Right lobe of liver (tissue), 6 donors: Measurements from ENCODE around the gene PKIB. TPM values are rescaled to one million over a fixed set of nuclear protein-coding genes. Genes with fewer than 3 reads are reported as not detected.

Experiments
- ATAC-seq, 4 donors: fragments of 200-7000 bp; cut with Tn5 transposase; one replicate each; pipeline ENCODE4 v1.9.1; 2020; ENCODE audit warnings: mild to moderate bottlenecking in 4 of 4, moderate library complexity in 4 of 4
- DNase-seq, 3 donors: peaks; one replicate each; pipeline ENCODE4 v3.0.0-alpha.2; 2020
- H3K27ac ChIP-seq, 3 donors: fragments of 200-600 bp; one replicate each; pipeline ENCODE4 v1.8.0; 2022
- H3K27me3 ChIP-seq, 2 donors: fragments of 200-600 bp; one replicate each; pipeline ENCODE4 v1.8.0; 2022
- H3K36me3 ChIP-seq, 4 donors: fragments of 200-600 bp; sonication (generic) in 1 of 4; one replicate each; pipeline versions ENCODE4 v1.5.1 to v1.8.0; 2017 to 2022; ENCODE audit warnings: control low read depth in 1 of 4
- H3K4me1 ChIP-seq, 4 donors: fragments of 200-600 bp; sonication (generic) in 1 of 4; one replicate each; pipeline versions ENCODE4 v1.5.1 to v1.8.0; 2017 to 2022; ENCODE audit warnings: control low read depth in 1 of 4
- H3K4me3 ChIP-seq, 3 donors: fragments of 200-600 bp; one replicate each; pipeline ENCODE4 v1.8.0; 2022
- H3K9me3 ChIP-seq, 4 donors: fragments of 200-600 bp; sonication (generic) in 1 of 4; one replicate each; pipeline versions ENCODE4 v1.5.1 to v1.8.0; 2017 to 2022; ENCODE audit warnings: control low read depth in 1 of 4
- CTCF ChIP-seq, 4 donors: fragments of 200-600 bp in 3 of 4; fragments of 450-650 bp in 1 of 4; IDR thresholded peaks; one replicate each; pipeline versions ENCODE4 v1.5.1 to v1.8.0; 2016 to 2022; ENCODE audit warnings: antibody characterized with exemption in 4 of 4, mild to moderate bottlenecking in 2 of 4
- POLR2A ChIP-seq: fragments of 450-650 bp; IDR thresholded peaks from one replicate; pipeline ENCODE4 v1.6.1; 2017; ENCODE audit warnings: antibody characterized with exemption, mild to moderate bottlenecking
- WGBS: methylation state at CpG from one replicate; pipeline ENCODE4 v1.1.6; 2018; ENCODE audit warnings: low coverage, low lambda C conversion rate; ENCODE audit not compliant: insufficient coverage; ENCODE audit errors: missing lambda C conversion rate; 5-methylcytosine and 5-hydroxymethylcytosine counted together
- intact Hi-C, 2 donors: fragments of 100-400 bp; cut with DNase I; formaldehyde crosslinking; loops; one replicate each; pipeline versions ENCODE4 v1.11.2 to v1.14.1; 2022
- total RNA-seq, 6 experiments: library from RNA; depleted of rRNA in 2 of 6; stranded (reverse); fragments of >200 nt in 2 of 6; fragmentation: NEBNext Ultra II Directional in 3 of 6; extraction: Animal tissue kit (Norgen Biotek cat#: 25700) in 3 of 6; gene quantifications; one replicate each; pipeline versions ENCODE4 v1.1.0 to v1.2.4, GENCODE V29; 2016 to 2023
- donor health status: DM: no; HTN: yes; CAD: no.
- donor health status: DM: no; HTN: no; CAD: no.
- donor health status: DM: no; HTN: no; CAD: no.
- donor health status: DM: no; HTN: yes; CAD: no.
- donor health status: DM: no; HTN: yes; CAD: no.

Gene PKIB
- total RNA-seq, 6 experiments from 2014 or later, result 2.4 to 12.1 (median 4.1) TPM

GRCh38 chr6:122692807-122693580 is 82.8 kb downstream of the PKIB start:
- ATAC-seq, result no peak
- Histone ChIP-seq H3K4me3 (no peak overlapping the region), H3K27me3 (no peaks in the 10 kb centered on the region), H3K36me3 (no peaks in the 10 kb centered on the region), H3K27ac (no peak overlapping the region), H3K9me3 (no peaks in the 10 kb centered on the region), H3K4me1 (no peaks in the 10 kb centered on the region)
- no peak for DNase-seq
- WGBS, result 63% methylated on average over 4 of the region's 4 CpGs
- intact Hi-C loops, result no loop called here
- TF ChIP-seq POLR2A (no peak), CTCF (IDR thresholded peaks at IDR 0.05) (no peak)

GRCh38 chr6:122694075-122694474 is 83.9 kb downstream of the PKIB start:
- intact Hi-C loops, result no loop called here
- H3K27ac ChIP-seq, result no peak overlapping the region
- no peak for DNase-seq
- TF ChIP-seq POLR2A, result no peak
- no peak for ATAC-seq
- no peaks in the 10 kb centered on the region for H3K36me3 ChIP-seq
- H3K4me3 ChIP-seq, result no peak overlapping the region
- H3K27me3 ChIP-seq, result no peaks in the 10 kb centered on the region
- no peaks in the 10 kb centered on the region for H3K4me1 ChIP-seq
- WGBS, result 64% methylated on average over 1 of the region's 1 CpG
- H3K9me3 ChIP-seq, result no peaks in the 10 kb centered on the region

DNA sequence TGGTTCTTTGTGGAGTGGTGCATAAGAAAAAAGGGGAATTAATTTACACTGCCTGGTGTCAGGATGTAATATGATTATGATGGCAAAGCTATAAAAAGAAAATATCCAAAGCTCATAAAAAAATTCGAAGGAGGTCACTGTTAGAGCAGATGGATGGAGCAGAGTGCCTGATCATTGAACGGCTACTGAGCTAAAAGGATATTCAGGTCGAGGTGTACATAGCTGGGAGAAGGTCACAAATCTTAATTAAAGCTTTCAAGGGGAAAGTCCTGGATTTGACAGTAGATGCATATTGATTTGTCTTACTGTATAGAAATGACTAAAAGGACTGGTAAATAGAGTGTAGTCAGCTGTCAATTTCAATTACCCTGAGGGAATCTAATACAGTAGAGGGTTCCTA is 84.4 kb downstream of the PKIB start:
- Histone ChIP-seq H3K27me3 (no peaks in the 10 kb centered on the region), H3K9me3 (no peaks in the 10 kb centered on the region), H3K4me1 (no peaks in the 10 kb centered on the region), H3K4me3 (no peak overlapping the region), H3K36me3 (no peaks in the 10 kb centered on the region), H3K27ac (no peak overlapping the region)
- WGBS, result 65% methylated on average over 3 of the region's 3 CpGs
- no peak for DNase-seq
- ATAC-seq, result no peak
- TF ChIP-seq CTCF (IDR thresholded peaks at IDR 0.05), result no peak
- no peak for TF ChIP-seq POLR2A
- intact Hi-C loops, result no loop called here

DNA sequence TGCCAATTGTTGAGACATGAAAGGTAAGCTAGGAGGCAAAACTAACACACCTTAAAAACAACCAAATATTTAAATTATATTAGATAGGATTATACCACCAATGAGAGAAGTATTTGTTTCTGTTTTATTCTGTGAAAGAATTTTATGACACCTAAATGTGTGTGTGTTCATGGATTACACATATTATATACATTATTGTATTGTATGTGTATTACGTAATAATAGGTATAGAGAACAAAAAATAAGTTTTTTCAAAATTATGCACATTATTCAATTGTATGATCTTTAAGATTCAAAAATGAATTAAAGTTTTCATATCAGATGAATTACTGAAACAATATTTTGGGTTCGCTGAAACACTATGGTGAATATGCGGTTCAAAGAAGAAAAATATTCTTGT is 85.0 kb downstream of the PKIB start:
- ATAC-seq, result no peak
- H3K27ac ChIP-seq, result no peak overlapping the region
- H3K9me3 ChIP-seq, result no peaks in the 10 kb centered on the region
- no peaks in the 10 kb centered on the region for H3K27me3 ChIP-seq
- H3K4me3 ChIP-seq, result no peak overlapping the region
- intact Hi-C loops, result no loop called here
- H3K4me1 ChIP-seq, result no peaks in the 10 kb centered on the region
- DNase-seq, result no peak
- no peaks in the 10 kb centered on the region for H3K36me3 ChIP-seq
- no peak for TF ChIP-seq POLR2A
- no peak for TF ChIP-seq CTCF (IDR thresholded peaks at IDR 0.05)
- WGBS, result 68% methylated on average over 3 of the region's 3 CpGs

DNA sequence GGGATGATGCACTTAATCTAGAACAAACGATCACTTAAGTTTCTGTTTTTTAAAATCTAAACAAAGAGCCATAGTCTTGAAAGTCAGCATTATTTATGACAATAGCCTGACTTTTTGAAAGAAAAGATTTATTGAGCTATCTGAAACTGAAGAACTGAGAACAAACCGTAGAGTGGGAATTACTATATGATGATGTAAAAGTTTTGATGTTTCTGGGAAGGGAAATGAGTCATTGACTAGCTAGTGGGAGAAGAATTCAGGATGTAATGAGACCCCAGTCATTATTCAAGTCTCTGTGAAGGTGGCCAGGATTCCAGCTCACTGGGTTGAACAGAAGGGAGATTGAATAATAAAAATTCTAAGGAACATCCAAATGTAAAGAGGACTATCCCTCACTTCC is 85.9 kb downstream of the PKIB start:
- Histone ChIP-seq H3K36me3 (no peaks in the 10 kb centered on the region), H3K27me3 (no peaks in the 10 kb centered on the region), H3K9me3 (no peaks in the 10 kb centered on the region), H3K4me3 (no peak overlapping the region), H3K4me1 (no peaks in the 10 kb centered on the region), H3K27ac (no peak overlapping the region)
- ATAC-seq, result no peak
- DNase-seq, result no peak
- no peak for TF ChIP-seq POLR2A
- TF ChIP-seq CTCF (IDR thresholded peaks at IDR 0.05), result no peak
- intact Hi-C loops, result no loop called here
- 39% methylated on average over 2 of the region's 2 CpGs for WGBS
